HL-60 (cell line): ENCODE results near the gene DAAM2.

Experiments
- DNase-seq, 2 experiments: peaks; one replicate each; pipeline ENCODE4 v3.0.0-alpha.2; 2010 to 2020; ENCODE audit warnings: low read depth in 1 of 2, low spot score in 1 of 2
- H3K27ac ChIP-seq: fragments of 250-450 bp; sonication (Bioruptor Pico); replicated peaks from 2 replicates; pipeline ENCODE4 v1.5.1; 2020; ENCODE audit warnings: mild to moderate bottlenecking, moderate library complexity
- H3K27me3 ChIP-seq: fragments of 250-450 bp; sonication (Bioruptor Pico); 2 replicates; pipeline ENCODE4 v1.5.1; 2021; ENCODE audit warnings: mild to moderate bottlenecking, moderate library complexity; ENCODE audit not compliant: insufficient read depth, poor library complexity, severe bottlenecking
- H3K4me3 ChIP-seq: replicated peaks from 2 replicates; pipeline ENCODE4 v1.5.1; 2011; ENCODE audit warnings: mild to moderate bottlenecking, control low read depth, low read length; ENCODE audit not compliant: insufficient read depth
- CTCF ChIP-seq: IDR thresholded peaks from one replicate; pipeline ENCODE4 v1.5.1; 2011; ENCODE audit warnings: low read length, control low read depth, inconsistent platforms; ENCODE audit not compliant: insufficient read depth
- GABPA ChIP-seq: IDR thresholded peaks from 2 replicates; pipeline ENCODE4 v1.6.1; 2012; ENCODE audit warnings: low read depth
- POLR2AphosphoS5 ChIP-seq: IDR thresholded peaks from 2 replicates; pipeline ENCODE4 v1.6.1; 2012; ENCODE audit warnings: low read depth
- REST ChIP-seq: IDR thresholded peaks from 2 replicates; pipeline ENCODE4 v1.6.1; 2012; ENCODE audit warnings: low read depth; ENCODE audit not compliant: insufficient replicate concordance
- SPI1 ChIP-seq: IDR thresholded peaks from 2 replicates; pipeline ENCODE4 v1.6.1; 2012; ENCODE audit warnings: low read depth, mild to moderate bottlenecking, borderline replicate concordance

Gene DAAM2

GRCh38 chr6:39848171-39848570 is 56.0 kb downstream of the DAAM2 start:
- no peaks in the 10 kb centered on the region for H3K27me3 ChIP-seq
- TF ChIP-seq SPI1 (no peak), GABPA (no peak)
- DNase-seq = no peak
- no peak overlapping the region for H3K27ac ChIP-seq
- no peak overlapping the region for H3K4me3 ChIP-seq

GRCh38 chr6:39849228-39849627 is 57.1 kb downstream of the DAAM2 start:
- DNase-seq = no peak
- Histone ChIP-seq H3K27ac (no peak overlapping the region), H3K4me3 (no peak overlapping the region), H3K27me3 (no peaks in the 10 kb centered on the region)
- no peak for TF ChIP-seq SPI1
- no peak for TF ChIP-seq REST
- TF ChIP-seq POLR2AphosphoS5 = no peak
- no peak for TF ChIP-seq CTCF
- no peak for TF ChIP-seq GABPA

GRCh38 chr6:39849764-39850163 is 57.6 kb downstream of the DAAM2 start:
- H3K4me3 ChIP-seq = no peak overlapping the region
- no peaks in the 10 kb centered on the region for H3K27me3 ChIP-seq
- no peak for DNase-seq
- no peak for TF ChIP-seq GABPA
- no peak for TF ChIP-seq CTCF
- TF ChIP-seq REST = no peak
- no peak for TF ChIP-seq POLR2AphosphoS5
- TF ChIP-seq SPI1 = no peak
- no peak overlapping the region for H3K27ac ChIP-seq

- no peak for DNase-seq
- Histone ChIP-seq H3K27me3 (no peaks in the 10 kb centered on the region), H3K4me3 (no peak overlapping the region), H3K27ac (no peak overlapping the region)
- no peak for TF ChIP-seq CTCF
- no peak for TF ChIP-seq GABPA
- no peak for TF ChIP-seq SPI1
- no peak for TF ChIP-seq POLR2AphosphoS5
- TF ChIP-seq REST = no peak
These were observed 58.6 kb downstream of the DAAM2 start for GRCh38 chr6:39850736-39851297.
